Anterior cingulate cortex (tissue), 58 donors: Measurements from ENCODE around the gene UNC119B.

Experiments
- DNase-seq, 58 donors: peaks; one replicate each; lab custom pipeline; 2025; lab: John Stamatoyannopoulos, UW

The UNC119B gene

DNA sequence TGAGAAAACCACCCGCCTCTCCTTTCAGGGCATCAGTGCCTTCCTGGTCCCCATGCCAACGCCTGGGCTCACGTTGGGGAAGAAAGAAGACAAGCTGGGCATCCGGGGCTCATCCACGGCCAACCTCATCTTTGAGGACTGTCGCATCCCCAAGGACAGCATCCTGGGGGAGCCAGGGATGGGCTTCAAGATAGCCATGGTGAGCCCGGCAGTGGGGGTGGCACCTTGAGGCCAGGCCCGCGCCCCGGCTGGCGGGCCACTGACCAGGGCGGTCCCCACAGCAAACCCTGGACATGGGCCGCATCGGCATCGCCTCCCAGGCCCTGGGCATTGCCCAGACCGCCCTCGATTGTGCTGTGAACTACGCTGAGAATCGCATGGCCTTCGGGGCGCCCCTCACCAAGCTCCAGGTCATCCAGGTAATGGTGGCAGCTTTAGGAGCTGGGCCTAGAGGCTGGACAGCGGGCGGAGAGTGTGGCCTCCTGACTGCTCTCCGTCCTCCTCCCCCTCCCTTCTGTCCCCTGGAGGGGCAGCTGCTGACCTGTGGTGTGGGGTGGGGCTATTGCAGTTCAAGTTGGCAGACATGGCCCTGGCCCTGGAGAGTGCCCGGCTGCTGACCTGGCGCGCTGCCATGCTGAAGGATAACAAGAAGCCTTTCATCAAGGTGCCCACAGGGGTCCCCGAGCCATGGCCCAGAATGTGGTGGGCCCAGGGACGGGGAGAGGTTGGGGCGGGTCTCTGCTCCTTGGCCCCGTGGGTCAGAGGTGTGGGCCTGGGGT lies 28.2 kb downstream of the UNC119B start:
- DNase-seq = peak in 1 of 58 donors; percentile 47

DNA sequence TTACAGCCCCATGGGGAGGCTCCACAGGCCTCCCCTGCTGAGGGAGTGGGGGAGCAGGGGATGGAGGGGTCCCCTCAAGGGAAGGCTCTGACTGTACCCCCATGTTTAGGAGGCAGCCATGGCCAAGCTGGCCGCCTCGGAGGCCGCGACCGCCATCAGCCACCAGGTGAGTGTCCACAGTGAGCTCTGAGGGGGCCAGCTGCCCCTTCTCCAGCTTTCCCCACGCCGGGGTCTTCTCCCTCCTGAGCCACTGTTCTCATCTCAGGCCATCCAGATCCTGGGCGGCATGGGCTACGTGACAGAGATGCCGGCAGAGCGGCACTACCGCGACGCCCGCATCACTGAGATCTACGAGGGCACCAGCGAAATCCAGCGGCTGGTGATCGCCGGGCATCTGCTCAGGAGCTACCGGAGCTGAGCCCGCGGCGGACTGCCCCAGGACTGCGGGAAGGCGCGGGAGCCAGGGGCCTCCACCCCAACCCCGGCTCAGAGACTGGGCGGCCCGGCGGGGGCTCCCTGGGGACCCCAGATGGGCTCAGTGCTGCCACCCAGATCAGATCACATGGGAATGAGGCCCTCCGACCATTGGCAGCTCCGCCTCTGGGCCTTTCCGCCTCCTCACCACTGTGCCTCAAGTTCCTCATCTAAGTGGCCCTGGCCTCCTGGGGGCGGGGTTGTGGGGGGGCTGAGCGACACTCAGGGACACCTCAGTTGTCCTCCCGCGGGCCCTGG lies 28.9 kb downstream of the UNC119B start:
- DNase-seq = no peak

DNA sequence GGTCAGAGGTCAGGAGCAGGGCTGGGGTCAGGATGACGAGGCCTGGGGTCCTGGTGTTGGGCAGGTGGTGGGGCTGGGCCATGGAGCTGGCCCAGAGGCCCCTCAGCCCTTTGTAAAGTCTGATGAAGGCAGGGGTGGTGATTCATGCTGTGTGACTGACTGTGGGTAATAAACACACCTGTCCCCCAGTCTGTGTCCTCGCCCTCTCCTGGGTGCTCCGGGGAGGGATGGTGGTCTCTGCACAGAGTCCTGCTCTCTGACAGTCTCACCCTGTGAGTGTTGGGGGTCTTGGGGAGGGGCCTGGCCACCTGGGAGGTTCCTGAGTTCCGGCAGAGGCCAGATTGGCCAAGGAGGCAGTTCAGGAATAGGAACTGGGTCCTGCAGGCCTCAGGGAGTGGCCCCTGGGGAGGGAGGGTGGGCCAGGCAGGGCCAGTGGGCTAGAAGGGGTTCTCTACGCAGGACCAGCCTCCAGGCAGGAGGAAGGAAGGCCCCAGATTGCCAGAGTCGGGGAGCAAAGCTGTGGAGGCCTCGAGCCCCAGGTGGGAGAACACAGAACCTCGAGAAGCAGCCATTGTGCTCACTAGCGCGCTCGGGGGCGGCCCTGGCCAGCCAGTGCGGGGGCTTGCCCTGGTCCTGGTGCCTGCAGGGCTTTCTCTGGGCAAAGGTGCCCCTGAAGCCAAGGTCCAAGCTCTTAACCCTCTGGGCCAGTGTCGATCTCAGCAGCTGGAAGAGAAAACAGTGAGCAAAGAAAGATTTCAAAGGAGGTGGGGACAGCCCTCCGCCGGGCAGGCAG lies 29.8 kb downstream of the UNC119B start:
- no peak for DNase-seq

GRCh38 chr12:120740871-120741270 lies 30.6 kb downstream of the UNC119B start:
- no peak for DNase-seq

DNA sequence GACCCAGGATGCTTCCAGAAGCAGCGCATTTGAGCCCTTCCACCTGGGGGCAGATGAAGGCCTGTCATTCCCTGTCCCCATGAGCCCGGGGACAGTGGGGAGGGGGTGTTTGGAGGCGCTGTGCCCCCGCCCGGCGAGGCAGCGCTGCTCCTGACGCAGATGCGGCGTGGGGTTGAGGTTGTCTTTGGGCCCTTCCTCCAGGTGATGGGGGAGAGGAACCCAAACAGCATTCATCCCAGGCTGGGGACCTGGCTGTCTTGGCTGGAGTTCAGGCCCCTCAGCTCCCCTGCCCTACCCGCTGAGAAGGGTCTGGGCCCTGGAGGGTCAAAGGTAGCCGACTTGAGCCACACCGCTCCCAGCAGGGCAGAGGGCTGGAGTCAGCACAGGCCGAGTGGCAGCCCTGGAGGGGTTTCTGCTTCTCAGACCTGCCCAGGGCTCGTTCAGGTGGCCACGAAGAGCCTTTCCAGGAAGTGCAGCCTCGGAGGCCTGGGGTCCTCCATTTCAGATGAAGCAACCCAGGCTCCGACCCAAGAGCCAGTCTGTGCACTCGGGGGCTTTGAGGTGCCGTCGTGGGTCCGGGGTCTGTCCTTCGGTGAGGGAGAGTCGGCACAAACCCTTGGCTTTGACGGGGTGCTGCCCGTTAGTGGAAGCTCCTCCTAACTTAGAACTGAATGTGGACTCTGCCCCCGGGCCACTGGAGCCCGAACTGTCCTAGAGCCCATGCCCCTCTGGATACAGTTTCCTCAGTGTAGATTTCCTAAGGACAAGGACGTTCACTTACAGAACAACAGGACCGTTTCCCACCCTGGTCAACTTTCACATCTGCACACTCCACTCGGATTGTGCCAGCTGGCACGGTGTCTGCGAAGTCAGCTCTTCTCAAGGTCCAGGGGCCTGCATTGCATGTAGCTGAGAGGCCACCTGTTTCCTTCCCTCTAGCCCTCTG lies 31.5 kb downstream of the UNC119B start:
- no peak for DNase-seq

GRCh38 chr12:120744922-120745493 lies 34.8 kb downstream of the UNC119B start:
- DNase-seq = no peak

DNA sequence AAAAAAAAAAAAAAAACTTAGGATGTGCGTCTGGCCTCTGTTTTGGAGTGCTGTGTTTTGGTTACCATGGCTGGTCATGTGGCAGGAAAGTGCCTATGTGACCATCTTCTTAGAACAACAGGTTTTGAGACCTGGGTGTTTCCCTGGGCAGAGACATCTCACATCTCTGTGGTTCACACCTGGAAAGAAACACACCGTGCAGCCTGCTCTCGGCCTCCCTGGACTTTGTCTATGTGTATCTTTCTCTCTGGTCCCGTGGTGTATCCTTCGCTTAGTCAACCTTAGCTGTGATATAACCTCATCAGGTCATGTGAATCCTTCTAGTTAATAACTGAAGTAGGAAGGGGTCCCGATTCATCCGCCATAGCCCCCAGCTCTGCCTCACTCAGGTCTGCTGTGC lies 38.0 kb downstream of the UNC119B start:
- DNase-seq = no peak

- no peak for DNase-seq
These were observed 39.0 kb downstream of the UNC119B start for GRCh38 chr12:120749256-120749655.

- no peak for DNase-seq
These were observed 40.5 kb downstream of the UNC119B start for GRCh38 chr12:120750806-120751205.

- DNase-seq = no peak
These were observed 41.1 kb downstream of the UNC119B start for GRCh38 chr12:120751389-120751788.

GRCh38 chr12:120754792-120755191 lies 44.5 kb downstream of the UNC119B start:
- no peak for DNase-seq

DNA sequence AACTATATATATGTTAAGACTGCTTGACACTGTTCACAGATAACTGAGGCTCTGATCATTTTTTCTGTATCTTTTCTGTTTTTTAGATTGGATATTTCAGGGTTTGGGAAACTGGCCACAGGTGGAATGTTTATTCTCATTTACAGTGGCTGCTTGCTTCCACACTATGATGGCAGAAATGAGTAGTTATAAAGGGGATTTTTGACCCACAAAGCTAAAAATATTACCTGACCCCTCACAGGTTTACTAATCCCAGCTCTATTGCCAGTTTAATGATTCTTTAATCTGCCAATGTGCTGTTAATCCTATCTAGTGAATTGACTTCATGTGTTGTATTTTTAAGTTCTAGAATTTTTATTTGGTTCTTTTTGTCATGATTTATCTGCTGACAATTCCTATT lies 45.0 kb downstream of the UNC119B start:
- no peak for DNase-seq

- DNase-seq = no peak
These were observed 47.0 kb downstream of the UNC119B start for GRCh38 chr12:120757226-120757742.

DNA sequence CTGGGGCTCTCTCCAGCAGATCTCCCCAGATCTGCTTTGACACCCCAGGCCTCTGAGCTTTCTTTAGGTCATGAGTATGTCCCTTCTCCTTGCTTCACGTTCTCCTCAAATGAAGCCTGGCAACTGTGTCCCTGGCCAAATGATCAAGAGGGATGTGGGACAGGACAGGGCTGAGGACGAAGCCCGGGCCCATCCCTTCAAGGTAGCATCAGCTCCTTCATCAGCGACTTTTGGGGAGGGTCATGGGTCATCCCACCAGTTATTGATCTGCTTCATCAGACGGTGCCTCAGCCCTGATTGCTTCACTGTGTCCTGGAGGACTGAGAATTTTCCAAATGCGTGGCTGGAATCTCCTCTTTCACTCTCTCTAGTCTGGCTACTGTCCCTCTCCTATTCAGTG lies 47.7 kb downstream of the UNC119B start:
- no peak for DNase-seq

DNA sequence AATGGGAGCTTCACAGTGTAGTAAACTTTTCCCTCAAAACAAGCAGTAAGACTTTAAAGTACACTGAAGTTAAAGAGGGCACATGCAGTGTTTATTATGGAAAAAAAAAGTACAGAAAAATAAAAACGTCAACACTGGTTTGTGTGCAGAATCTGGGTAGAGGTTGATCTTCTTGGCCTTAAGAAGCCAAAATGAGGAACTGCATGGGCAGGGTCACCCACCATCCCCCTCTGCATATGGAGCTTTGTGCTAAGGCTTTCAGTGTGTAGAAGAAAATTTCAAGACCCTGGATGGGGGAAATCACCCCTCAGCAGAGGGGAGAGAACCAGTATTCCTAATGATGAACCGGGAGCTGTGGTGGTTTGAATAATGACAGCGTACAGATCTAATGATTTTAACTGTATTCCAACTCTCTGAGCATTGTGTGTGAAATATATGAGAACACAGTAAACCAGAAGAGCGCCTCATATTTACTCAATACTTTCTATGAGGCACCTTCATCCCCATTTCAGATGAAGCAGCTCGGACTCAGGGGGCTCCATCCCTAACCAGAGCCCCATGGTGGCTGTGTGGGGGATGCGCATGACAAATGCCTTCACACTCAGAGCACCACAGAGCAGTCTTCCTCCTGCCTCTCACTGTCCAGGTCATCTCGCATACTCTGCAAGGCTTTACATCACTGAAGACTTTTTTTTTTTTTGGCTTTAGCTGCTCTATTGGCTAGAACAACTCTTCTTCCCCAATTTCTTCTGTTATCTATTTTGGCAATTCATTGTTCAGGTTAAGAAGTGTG lies 48.7 kb downstream of the UNC119B start:
- no peak for DNase-seq

GRCh38 chr12:120759591-120760348 lies 49.5 kb downstream of the UNC119B start:
- DNase-seq = no peak

- DNase-seq = no peak
These were observed 50.3 kb downstream of the UNC119B start for GRCh38 chr12:120760349-120761254.
